HG03439 (cell line): ENCODE data around the gene OXER1.
A peak's percentile ranks its signal among the peaks of the same experiment; 100 is the strongest.

Experiments
- ATAC-seq: cut with Tn5 transposase; IDR thresholded peaks from one replicate; pipeline ENCODE4 v1.9.1; 2021; ENCODE audit warnings: mild to moderate bottlenecking, moderate library complexity; ENCODE audit not compliant: unreplicated experiment

Gene OXER1, protein sequence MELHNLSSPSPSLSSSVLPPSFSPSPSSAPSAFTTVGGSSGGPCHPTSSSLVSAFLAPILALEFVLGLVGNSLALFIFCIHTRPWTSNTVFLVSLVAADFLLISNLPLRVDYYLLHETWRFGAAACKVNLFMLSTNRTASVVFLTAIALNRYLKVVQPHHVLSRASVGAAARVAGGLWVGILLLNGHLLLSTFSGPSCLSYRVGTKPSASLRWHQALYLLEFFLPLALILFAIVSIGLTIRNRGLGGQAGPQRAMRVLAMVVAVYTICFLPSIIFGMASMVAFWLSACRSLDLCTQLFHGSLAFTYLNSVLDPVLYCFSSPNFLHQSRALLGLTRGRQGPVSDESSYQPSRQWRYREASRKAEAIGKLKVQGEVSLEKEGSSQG

DNA sequence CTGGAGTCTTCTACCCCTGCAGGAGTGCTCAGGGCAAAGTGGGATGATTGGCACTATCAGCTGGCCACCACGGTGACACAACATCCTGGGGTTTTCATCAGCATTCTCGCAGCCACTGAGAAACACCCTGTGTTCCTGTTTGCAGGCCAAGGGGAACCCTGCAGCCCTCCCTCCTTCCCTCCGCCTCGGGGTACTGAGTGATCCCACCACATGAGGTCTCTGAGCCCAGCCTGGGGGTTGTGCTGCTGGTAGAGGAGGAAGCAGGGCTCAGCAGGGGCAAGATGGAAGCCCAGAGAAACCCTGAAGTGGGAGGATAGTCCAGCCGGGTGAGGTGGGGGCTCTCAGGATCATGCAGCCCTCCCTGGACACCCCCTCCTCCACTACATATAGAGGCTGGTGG is at the start of gene OXER1:
Gene OXER1 (minus strand): TSS at position 40 of the 400 bp plus-strand sequence. CDS start 73 bp downstream, outside the sequence.
- ATAC-seq, result no peak

DNA sequence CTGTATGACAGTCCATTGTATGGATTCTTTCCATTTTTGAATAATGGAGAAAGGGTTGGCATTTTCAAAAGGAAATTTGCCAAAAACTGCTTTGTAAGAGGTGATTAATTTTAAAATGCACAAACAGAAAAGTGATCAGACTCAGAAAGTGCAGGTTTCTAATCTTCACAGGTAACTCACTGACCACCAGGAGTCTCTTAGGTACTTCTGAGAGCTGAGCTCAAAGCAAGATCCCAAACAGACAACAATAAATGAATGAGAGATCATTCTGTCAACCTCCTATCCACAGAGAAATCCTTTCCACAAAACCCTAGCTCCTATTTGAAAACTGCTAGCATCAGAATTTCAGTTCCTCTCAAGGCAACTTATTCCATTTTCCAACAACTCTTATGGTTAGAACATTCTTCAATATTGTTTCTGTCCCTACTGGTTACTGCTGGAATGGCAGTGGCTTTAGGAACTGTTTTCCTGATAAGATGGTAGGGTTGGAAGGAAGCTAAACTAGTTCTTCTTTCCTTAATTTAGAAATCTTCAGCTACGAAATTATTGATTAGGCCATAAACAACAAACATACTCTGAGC is 49.1 kb upstream of the OXER1 start:
- no peak for ATAC-seq

DNA sequence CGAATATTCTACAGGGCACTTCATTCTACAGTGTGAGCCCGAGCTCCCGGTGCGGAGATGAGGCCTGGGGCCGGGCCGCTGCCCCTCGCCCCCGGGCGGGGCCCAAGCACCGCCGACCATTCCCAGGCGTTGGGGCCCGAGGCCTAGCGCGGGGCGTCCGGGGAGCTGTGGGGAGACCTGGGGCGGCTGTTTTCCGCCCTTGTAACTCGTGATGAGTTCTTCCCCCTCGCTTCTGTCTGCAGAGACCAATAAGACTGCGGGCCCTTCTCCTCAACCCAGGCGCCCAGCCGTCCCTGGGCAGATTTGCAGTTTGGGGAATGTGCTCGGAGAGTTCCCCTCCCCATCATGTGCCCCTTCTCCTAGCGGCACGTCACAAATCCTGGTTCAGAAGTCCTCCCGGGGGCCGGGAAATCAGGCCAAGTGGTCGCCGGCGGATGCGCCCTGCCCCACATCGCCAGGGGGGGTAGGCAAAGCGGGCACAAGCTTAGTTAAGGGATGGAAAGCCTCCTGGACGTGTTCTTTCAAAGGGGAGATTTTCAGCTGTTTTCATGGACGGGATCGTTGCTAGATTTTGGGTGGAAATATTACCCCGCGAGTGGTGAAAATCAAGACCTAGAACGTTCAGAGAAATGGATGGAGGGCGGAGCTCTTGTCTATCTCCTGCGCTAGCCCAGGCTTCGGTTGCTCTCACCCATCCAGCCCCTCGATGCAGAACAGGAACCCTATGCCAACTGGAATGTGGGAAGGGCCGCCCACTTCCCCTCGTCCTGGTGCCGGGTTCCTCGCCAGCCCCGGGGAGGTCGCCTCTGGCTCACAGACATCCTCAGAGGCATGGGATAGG is 47.3 kb upstream of the OXER1 start:
- ATAC-seq, result peak; percentile 4

DNA sequence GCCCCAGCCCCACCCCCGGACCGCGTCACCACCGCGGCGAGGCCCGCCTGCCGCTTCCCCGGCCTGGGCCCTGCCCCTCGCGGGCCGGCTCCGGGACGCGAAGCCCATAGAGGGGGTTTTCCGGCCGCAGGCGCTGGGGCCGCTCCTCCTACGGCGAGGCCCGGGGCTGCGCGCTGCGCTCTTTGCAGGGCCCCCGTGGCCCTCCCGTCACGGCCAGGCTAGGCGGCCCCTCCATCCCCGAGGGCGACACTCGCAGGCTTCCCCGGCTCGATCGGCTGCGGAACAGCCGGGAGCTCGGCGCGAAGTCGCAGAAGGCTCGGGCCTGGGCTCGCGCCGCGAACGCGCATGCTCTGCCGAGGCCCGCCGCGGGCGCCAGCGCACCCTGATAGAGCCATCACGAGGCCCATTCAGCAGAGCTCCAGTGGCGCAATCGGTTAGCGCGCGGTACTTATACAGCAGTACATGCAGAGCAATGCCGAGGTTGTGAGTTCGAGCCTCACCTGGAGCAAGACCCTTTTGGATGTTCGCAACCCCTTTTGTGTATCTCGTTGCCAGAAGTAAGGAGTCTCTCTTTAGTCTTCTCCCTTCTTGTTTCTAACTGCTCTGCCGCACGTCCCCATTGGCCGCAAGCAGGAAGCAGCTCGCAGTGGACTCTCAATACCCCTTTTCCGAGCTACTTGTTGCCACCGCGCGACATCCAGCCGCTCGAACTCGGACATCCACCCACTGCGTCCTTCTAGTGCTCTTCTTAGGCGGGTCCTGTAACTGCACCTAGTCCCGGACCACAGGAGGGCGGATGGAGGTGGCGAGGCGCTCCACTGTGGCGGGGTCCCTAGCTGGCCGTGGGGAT is 46.4 kb upstream of the OXER1 start:
- peak; percentile 77 for ATAC-seq

DNA sequence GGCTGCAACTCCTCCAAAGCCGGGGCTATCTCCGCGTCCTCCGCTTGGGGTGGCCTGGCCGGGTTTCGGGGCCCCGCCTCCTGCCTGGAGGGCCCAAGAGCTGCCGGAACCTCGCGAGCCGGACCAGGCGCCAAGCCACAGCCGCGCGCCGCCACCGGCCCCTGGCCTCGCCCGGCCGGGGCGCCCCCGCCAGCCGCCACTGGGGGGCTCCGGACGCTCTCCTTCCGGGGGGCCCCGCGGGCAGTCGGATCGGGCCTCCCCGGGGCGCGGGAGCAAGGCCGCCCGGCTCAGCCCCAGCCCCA is 45.8 kb upstream of the OXER1 start:
- ATAC-seq, result peak; percentile 58

DNA sequence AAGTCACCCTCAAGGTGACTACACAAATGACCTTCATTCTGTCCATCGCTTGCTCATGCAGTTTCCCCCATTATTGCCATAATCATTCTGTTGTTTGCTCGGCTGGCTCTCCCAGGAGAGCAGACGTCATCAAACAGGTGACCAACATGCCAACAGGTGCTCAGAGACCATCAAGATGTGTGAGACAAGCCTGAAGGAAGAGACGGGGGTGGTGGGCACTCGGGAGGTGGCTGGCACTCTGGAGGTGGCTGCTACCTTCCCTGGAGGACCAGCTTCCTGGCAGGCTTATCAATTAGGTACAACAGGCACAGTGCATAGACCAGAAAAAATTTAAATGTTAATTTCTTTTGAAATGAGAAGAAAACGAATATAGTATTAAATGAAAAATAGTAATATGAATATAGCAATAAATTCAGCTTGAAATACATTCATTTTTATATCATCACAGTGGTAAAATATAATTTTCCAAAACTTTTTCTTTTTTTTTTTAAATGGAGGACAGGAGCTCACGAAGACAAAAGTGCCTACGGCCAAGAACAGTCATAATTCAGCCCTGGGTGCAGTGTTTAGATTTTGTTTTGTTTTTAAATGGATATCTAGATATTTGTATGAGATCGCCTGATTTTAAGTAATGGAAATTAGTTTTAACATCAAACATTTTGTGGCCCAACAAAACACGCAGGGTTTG is 45.3 kb upstream of the OXER1 start:
- ATAC-seq, result no peak

DNA sequence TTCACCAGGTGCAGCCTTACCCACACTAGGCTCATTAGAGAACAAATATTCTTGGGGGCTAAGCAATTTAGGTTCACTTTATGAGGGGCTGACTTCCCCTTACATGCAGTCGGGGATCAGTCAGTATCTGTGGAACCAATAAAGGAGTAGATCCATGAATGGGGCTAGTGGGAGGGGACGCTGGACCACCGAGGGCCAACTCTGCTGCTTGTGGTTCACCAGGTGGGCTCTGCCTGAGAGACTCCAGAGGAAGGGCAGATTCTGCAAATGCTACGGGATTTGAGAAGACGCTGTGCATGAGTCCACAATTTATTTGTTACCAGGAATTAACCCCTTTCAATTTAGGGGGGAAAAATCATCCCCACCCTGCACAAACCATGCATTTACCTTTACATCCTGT is 44.4 kb upstream of the OXER1 start:
- no peak for ATAC-seq

DNA sequence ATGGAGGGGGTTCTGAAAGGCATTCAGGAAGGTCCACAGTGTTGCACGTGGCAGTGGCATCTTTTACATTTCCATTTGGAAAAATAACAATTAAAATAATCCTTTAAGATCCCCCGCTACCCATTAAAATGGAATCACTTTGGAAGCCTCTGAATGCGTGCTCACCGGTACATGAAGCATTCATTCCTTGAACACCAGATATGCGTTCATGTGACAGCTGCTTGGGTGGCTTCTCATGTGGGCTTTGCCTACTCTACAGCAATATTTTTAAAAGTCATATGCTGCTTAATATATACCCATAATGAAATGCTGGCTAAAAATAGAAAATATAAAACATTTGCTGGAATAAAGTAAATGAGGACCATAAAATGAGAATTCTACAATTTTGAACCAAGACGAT is 42.9 kb upstream of the OXER1 start:
- ATAC-seq, result no peak

DNA sequence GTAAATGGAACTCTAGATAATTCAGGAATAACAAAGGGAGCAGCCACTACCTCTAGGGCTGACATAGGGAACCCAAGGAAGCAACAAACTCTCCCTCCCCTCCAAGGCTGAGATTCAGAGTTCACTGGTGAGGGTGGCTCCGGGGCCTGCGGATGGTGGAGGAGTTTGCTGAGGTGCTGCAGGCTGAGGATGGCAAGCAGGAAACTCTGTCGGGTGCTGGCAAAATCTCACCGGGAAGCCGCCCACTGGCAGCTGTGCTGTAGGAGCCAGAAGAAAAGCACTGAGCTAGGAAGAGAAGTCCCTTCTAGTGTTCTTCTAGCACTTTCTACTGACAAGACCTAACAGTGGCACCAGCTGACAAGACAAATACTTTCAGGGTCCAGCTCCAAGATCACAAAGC is 41.0 kb upstream of the OXER1 start:
- ATAC-seq, result no peak

DNA sequence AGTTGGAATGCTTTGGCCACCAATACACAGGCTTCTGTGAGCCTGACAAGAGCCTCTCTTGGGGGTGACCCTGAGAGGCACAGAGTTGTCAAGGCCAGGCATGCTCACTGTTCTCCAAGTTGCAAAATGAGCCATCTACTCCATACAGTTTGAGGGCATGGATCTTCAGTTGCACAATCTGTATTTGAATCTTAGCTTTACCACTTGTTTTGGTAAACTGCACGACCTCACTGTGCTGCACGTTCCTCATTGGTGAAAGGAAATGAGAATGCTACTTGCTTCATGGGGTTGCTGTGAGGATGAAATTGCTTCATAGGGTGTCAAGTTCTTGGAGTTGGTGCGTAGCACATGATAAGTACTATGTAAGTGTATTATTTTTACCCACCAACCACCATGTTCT is 40.4 kb upstream of the OXER1 start:
- no peak for ATAC-seq

DNA sequence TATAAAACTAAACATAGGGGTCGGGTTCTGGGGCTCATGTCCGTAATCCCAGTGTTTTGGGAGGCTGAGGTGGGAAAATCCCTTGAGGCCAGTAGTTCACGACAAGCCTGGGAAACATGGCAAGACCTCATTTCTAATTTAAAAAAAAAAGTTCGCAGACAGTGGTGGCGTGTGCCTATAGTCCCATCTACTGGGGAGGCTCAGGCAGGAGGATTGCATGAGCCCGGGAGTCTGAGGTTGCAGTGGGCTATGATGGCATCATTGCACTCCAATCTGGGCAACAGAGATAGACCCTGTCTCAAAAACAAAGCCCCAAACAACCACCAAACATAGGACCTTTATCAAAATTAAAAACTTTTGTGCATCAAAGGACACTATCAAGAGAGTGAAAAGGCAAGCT is 38.2 kb upstream of the OXER1 start:
- ATAC-seq, result no peak

DNA sequence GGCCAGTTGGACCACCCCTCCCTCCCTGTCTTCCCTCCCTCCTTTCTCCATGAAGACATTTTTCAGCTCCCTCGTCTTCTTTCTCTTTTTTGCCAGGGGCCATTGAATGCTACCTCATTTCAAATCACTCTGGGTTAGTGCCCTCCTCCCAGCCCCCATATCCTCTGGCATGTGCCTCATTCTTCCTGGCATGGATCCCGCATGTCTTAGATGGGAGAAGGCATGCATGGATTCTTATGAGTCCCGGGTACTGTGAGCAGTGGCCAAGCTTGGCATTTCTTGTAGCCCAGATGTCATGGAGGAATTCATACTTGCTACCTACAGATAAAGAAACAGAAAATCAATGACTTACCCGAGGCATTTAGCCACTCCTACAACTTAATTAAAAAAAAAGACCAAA is 37.4 kb upstream of the OXER1 start:
- no peak for ATAC-seq

DNA sequence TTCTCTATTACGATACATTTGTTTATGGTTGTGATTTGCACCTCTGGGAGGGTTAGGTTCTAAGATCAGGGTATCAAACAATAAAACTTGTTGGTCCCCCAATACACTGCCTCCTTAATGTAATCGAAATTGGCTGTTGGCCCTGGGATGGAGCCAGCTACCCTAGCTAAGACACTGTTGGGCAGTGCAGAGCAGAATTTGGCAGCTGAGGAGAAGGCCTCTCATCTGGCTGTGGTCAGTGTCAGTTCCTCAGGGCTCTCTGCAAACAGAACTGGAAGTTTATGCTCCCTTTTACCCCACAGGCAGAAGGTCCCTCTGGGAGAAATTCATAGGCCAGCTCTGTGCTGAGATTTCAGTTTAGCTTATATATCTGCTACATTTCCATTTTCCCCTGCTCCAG is 37.0 kb upstream of the OXER1 start:
- no peak for ATAC-seq

DNA sequence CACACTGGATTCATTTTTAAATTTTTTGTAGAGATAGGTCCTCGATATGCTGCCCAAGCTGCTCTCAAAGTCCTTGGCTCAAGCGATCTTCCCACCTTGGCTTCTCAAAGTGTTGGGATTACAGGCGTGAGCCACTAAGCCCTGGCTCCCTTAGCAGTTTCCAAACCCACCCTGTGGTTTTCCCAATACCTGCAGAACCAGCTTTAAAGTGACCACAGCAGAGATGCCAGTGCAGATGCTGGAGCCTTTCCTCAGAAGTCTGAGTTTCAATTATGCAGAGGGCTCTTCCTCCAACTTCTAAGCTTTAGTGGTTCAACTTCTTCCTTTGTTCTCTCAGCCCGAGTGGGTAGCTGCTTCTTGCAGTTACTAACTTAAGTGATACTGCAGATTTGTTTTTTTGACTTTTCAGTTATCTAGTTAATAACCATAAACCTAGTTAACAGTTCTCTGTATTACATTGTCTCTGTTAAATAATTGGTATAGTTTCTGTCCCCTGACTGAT is 36.6 kb upstream of the OXER1 start:
- ATAC-seq, result no peak

DNA sequence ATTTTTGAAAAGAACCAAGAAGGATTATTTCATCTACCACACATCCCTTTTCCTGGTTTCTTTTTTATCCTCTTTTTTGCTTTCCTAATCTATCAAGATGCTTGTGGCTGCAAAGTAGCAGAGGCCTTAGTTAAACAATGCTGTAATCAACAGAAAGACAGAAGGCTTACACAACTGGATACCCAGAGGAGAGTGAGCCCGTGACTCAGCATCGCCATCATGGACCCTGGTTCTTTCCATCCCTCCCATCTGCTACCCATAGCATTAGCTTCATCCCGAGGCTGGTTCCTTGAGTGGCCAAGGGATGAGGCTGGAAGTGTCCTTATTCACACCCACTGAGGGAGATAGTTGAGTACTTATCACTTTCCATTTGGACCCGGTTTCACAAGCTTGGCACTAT is 35.9 kb upstream of the OXER1 start:
- no peak for ATAC-seq

DNA sequence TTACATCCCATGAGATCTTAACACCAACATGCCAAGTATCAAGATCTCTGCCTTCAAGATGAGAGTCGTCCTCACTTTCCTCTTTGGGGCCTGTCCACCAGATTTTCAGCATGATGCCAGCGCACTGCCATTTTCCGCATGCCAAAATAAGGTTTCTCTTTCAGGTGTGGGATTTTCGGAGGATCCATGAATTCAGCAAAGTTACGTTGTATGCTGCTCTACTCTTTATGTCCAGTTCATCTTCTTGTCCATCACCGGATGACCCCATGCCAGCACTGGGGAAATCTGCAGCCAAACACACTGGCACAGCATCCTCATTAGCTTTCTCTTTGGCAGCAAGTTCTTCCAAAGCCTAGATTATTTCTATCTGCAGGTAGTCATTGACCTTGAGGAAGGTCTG is 33.3 kb upstream of the OXER1 start:
- no peak for ATAC-seq

DNA sequence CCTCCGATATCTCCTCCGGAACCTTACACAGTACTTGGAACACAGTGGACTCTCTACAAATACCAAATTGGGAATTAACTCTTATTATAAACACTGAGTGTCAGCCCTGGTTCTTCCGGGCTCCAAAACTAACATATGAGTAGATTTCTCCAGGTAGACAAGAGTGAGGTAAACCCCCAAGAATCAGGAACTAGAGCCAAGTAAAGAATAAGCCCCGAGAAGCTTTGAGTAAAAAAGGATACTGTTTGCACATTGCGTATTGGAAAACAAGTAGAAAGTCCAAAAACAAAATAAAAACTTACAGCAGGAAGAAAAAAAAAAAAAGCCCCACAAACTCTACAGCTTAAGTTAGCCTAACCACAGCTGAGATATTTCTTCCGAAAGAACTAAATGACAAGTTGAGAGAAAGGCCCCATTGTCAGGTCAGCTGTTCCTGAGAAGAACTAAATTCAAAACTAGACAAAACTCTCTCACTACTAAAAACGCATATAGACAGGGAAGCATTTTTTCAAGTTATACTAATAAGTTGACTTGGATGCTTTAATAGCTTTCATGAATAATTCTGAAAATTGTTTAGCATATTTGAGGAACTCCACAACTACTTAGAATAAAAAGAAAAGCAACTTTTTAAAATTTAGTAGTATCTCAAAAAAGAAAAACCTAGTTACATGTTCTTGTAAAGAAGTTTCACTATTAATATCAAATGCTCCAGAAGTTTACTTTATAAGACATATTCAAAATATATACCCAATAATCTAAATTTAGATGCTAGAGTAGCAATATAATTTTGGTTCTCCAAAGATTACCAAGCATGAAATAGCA is 32.7 kb upstream of the OXER1 start:
- peak; percentile 45 for ATAC-seq

DNA sequence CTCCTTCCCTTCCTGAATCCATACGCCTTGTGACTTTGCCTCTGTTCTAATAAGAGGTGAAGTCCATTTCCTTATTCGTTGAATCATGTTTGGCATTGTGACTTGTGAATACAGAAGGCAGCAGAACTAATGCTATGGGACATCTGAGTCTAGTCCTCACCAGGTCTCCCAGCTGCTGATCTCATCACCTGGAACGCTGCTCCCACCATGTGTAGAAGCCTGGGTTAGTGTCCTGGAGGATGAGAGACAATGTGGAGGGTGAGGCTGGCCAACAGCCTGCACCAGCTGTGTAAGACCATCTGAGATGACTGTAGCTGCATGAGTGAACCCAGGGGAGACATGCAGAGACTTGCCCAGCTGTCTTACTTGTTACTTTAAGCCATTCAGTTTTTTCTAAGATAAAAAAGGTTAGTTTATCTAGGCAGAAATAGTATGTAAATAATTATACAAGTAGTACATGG is 31.9 kb upstream of the OXER1 start:
- ATAC-seq, result peak; percentile 49

DNA sequence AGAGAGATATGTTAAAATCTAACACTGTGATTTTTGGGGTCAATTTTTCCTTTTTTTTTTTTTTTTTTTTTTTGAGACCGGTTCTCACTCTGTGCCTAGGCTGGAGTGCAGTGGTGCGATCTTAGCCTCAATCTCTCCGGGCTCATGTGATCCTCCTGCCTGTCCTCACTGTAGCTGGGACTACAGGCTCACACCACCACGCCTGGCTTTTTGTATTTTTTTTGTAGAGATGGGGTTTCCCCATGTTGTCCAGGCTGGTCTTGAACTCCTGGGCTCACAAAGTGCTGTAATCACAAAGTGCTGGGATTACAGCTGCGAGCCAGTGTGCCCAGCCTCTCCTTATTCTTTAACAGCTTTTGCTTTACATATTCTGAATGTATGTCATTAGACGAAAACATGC is 31.3 kb upstream of the OXER1 start:
- ATAC-seq, result no peak
